ENCODE results near the gene IL4R. TPM values are rescaled to one million over a fixed set of nuclear protein-coding genes. Genes with fewer than 3 reads are reported as not detected.
"Not testable (repeated sequence)": the region's sequence is repeated elsewhere in the genome, so short reads cannot be mapped to it uniquely, and the experiment has no call there.

Gene IL4R
- polyA plus RNA-seq, 3 donors from 2014 or later: 15.7 to 38.7 (median 20.1) TPM

- Mint-ChIP-seq H3K27ac (no peak overlapping the region), H3K4me3 (no peak overlapping the region), H3K9me3 (no peaks in the 10 kb centered on the region), H3K27me3 (ENCODE audit: low read depth in 3 of 3) (peaks cover 0 to 4% (median 0%) of the 10 kb centered on the region in 3 donors), H3K36me3 (no peaks in the 10 kb centered on the region), H3K4me1 (peaks cover 12 to 19% of the 10 kb centered on the region in 2 donors)
- DNase-seq: no peak
These were observed 38.4 kb upstream of the IL4R start for GRCh38 chr16:27275394-27275793.

- H3K4me1 Mint-ChIP-seq: peaks cover 0 to 3% of the 10 kb centered on the region in 2 donors
- DNase-seq: no peak
- no peak overlapping the region for H3K27ac Mint-ChIP-seq
- H3K4me3 Mint-ChIP-seq: no peak overlapping the region
- H3K36me3 Mint-ChIP-seq: peaks cover 0 to 3% (median 0%) of the 10 kb centered on the region in 3 donors
- H3K9me3 Mint-ChIP-seq: no peaks in the 10 kb centered on the region
- peaks cover 0 to 4% (median 0%) of the 10 kb centered on the region in 3 donors for H3K27me3 Mint-ChIP-seq (ENCODE audit: low read depth in 3 of 3)
These were observed 32.5 kb upstream of the IL4R start for GRCh38 chr16:27281243-27281642.

GRCh38 chr16:27284865-27285675 lies 28.7 kb upstream of the IL4R start:
- Mint-ChIP-seq H3K4me1 (peaks cover 0 to 3% of the 10 kb centered on the region in 2 donors), H3K36me3 (peaks cover 0 to 7% (median 0%) of the 10 kb centered on the region in 3 donors), H3K27ac (no peak overlapping the region), H3K4me3 (no peak overlapping the region), H3K9me3 (no peaks in the 10 kb centered on the region), H3K27me3 (ENCODE audit: low read depth in 3 of 3) (peaks cover 0 to 8% (median 0%) of the 10 kb centered on the region in 3 donors)
- no peak for DNase-seq

- H3K36me3 Mint-ChIP-seq: peaks cover 0 to 7% (median 0%) of the 10 kb centered on the region in 3 donors
- H3K4me1 Mint-ChIP-seq: peaks cover 0 to 3% of the 10 kb centered on the region in 2 donors
- peaks cover 0 to 8% (median 0%) of the 10 kb centered on the region in 3 donors for H3K27me3 Mint-ChIP-seq (ENCODE audit: low read depth in 3 of 3)
- H3K9me3 Mint-ChIP-seq: no peaks in the 10 kb centered on the region
- DNase-seq: no peak
- H3K27ac Mint-ChIP-seq: no peak overlapping the region
- no peak overlapping the region for H3K4me3 Mint-ChIP-seq
These were observed 28.0 kb upstream of the IL4R start for GRCh38 chr16:27285676-27286196.

- H3K36me3 Mint-ChIP-seq: peaks cover 0 to 7% (median 0%) of the 10 kb centered on the region in 3 donors
- no peak overlapping the region for H3K27ac Mint-ChIP-seq
- H3K27me3 Mint-ChIP-seq (ENCODE audit: low read depth in 3 of 3): peaks cover 0 to 8% (median 0%) of the 10 kb centered on the region in 3 donors
- H3K9me3 Mint-ChIP-seq: no peaks in the 10 kb centered on the region
- DNase-seq: no peak
- no peak overlapping the region for H3K4me3 Mint-ChIP-seq
- H3K4me1 Mint-ChIP-seq: peaks cover 0 to 3% of the 10 kb centered on the region in 2 donors
These were observed 27.3 kb upstream of the IL4R start for GRCh38 chr16:27286451-27286850.

GRCh38 chr16:27287051-27287811 lies 26.5 kb upstream of the IL4R start:
- H3K9me3 Mint-ChIP-seq: no peaks in the 10 kb centered on the region
- H3K27me3 Mint-ChIP-seq (ENCODE audit: low read depth in 3 of 3): peaks cover 0 to 8% (median 0%) of the 10 kb centered on the region in 3 donors
- peak overlapping the region in 1 of 6 donors; percentile 48 for H3K27ac Mint-ChIP-seq
- no peak overlapping the region for H3K4me3 Mint-ChIP-seq
- H3K36me3 Mint-ChIP-seq: peaks cover 0 to 7% (median 0%) of the 10 kb centered on the region in 3 donors
- peaks cover 0 to 3% of the 10 kb centered on the region in 2 donors for H3K4me1 Mint-ChIP-seq
- DNase-seq: no peak

- Mint-ChIP-seq H3K4me3 (no peak overlapping the region), H3K4me1 (peaks cover 0 to 3% of the 10 kb centered on the region in 2 donors), H3K27me3 (ENCODE audit: low read depth in 3 of 3) (peaks cover 0 to 8% (median 0%) of the 10 kb centered on the region in 3 donors), H3K9me3 (no peaks in the 10 kb centered on the region), H3K36me3 (peaks cover 0 to 7% (median 0%) of the 10 kb centered on the region in 3 donors), H3K27ac (peak overlapping the region in 1 of 6 donors; percentile 33)
- DNase-seq: no peak
These were observed 25.9 kb upstream of the IL4R start for GRCh38 chr16:27287887-27288286.

GRCh38 chr16:27288313-27288712 lies 25.5 kb upstream of the IL4R start:
- not testable (repeated sequence) for DNase-seq; H3K36me3 Mint-ChIP-seq; H3K4me1 Mint-ChIP-seq; H3K27ac Mint-ChIP-seq; H3K4me3 Mint-ChIP-seq; H3K27me3 Mint-ChIP-seq (ENCODE audit: low read depth in 3 of 3); H3K9me3 Mint-ChIP-seq

GRCh38 chr16:27289669-27290068 lies 24.1 kb upstream of the IL4R start:
- Mint-ChIP-seq H3K27me3 (ENCODE audit: low read depth in 3 of 3) (peaks cover 0 to 6% (median 0%) of the 10 kb centered on the region in 3 donors), H3K4me1 (peaks cover 0 to 3% of the 10 kb centered on the region in 2 donors), H3K9me3 (no peaks in the 10 kb centered on the region), H3K4me3 (no peak overlapping the region), H3K36me3 (peaks cover 0 to 7% (median 0%) of the 10 kb centered on the region in 3 donors), H3K27ac (peak overlapping the region in 1 of 6 donors; percentile 34)
- DNase-seq: no peak

- Mint-ChIP-seq H3K27me3 (ENCODE audit: low read depth in 3 of 3) (peaks cover 0 to 4% (median 0%) of the 10 kb centered on the region in 3 donors), H3K36me3 (peaks cover 0 to 7% (median 0%) of the 10 kb centered on the region in 3 donors), H3K4me3 (no peak overlapping the region), H3K27ac (no peak overlapping the region), H3K4me1 (peaks cover 6 to 7% of the 10 kb centered on the region in 2 donors), H3K9me3 (no peaks in the 10 kb centered on the region)
- no peak for DNase-seq
These were observed 23.2 kb upstream of the IL4R start for GRCh38 chr16:27290562-27290961.

- H3K27me3 Mint-ChIP-seq (ENCODE audit: low read depth in 3 of 3): peaks cover 0 to 4% (median 0%) of the 10 kb centered on the region in 3 donors
- H3K27ac Mint-ChIP-seq: peak overlapping the region in 1 of 6 donors; percentile 12
- peaks cover 0 to 4% (median 0%) of the 10 kb centered on the region in 3 donors for H3K36me3 Mint-ChIP-seq
- no peaks in the 10 kb centered on the region for H3K9me3 Mint-ChIP-seq
- no peak overlapping the region for H3K4me3 Mint-ChIP-seq
- peaks cover 10 to 11% of the 10 kb centered on the region in 2 donors for H3K4me1 Mint-ChIP-seq
- DNase-seq: no peak
These were observed 22.7 kb upstream of the IL4R start for GRCh38 chr16:27291106-27291505.

GRCh38 chr16:27291722-27292240 lies 22.0 kb upstream of the IL4R start:
- Mint-ChIP-seq H3K27me3 (ENCODE audit: low read depth in 3 of 3) (peaks cover 0 to 4% (median 0%) of the 10 kb centered on the region in 3 donors), H3K9me3 (no peaks in the 10 kb centered on the region), H3K4me1 (peaks cover 12 to 15% of the 10 kb centered on the region in 2 donors), H3K36me3 (peaks cover 0 to 4% (median 0%) of the 10 kb centered on the region in 3 donors), H3K4me3 (no peak overlapping the region), H3K27ac (no peak overlapping the region)
- DNase-seq: no peak

- Mint-ChIP-seq H3K4me1 (peaks cover 12 to 15% of the 10 kb centered on the region in 2 donors), H3K36me3 (no peaks in the 10 kb centered on the region), H3K27ac (no peak overlapping the region), H3K9me3 (no peaks in the 10 kb centered on the region), H3K27me3 (ENCODE audit: low read depth in 3 of 3) (peaks cover 0 to 4% (median 0%) of the 10 kb centered on the region in 3 donors), H3K4me3 (no peak overlapping the region)
- DNase-seq: no peak
These were observed 20.4 kb upstream of the IL4R start for GRCh38 chr16:27293343-27293742.
